Ishikawa (cell line): ENCODE results near the gene KCNMB2.

Experiments used
- CEBPB ChIP-seq: IDR thresholded peaks from 2 replicates; pipeline ENCODE4 v1.6.1; 2012
- CREB1 ChIP-seq: IDR thresholded peaks from 2 replicates; pipeline ENCODE4 v1.6.1; 2012; ENCODE audit warnings: low read depth
- EGR1 ChIP-seq: IDR thresholded peaks from 2 replicates; pipeline ENCODE4 v1.6.1; 2012
- EP300 ChIP-seq: IDR thresholded peaks from 2 replicates; pipeline ENCODE4 v1.6.1; 2012; ENCODE audit warnings: borderline replicate concordance
- FOXM1 ChIP-seq: IDR thresholded peaks from 2 replicates; pipeline ENCODE4 v1.6.1; 2012; ENCODE audit warnings: low read depth, borderline replicate concordance
- NFIC ChIP-seq: IDR thresholded peaks from 2 replicates; pipeline ENCODE4 v1.6.1; 2012
- RAD21 ChIP-seq: IDR thresholded peaks from 2 replicates; pipeline ENCODE4 v1.6.1; 2012; ENCODE audit warnings: low read depth
- REST ChIP-seq: IDR thresholded peaks from 2 replicates; pipeline ENCODE4 v1.6.1; 2012; ENCODE audit warnings: low read depth, mild to moderate bottlenecking
- TAF1 ChIP-seq: IDR thresholded peaks from 2 replicates; pipeline ENCODE4 v1.6.1; 2012; ENCODE audit warnings: low read depth, mild to moderate bottlenecking
- TCF12 ChIP-seq: IDR thresholded peaks from 2 replicates; pipeline ENCODE4 v1.6.1; 2012; ENCODE audit warnings: low read depth
- TEAD4 ChIP-seq: IDR thresholded peaks from 2 replicates; pipeline ENCODE4 v1.6.1; 2012
- YY1 ChIP-seq: IDR thresholded peaks from 2 replicates; pipeline ENCODE4 v1.6.1; 2012; ENCODE audit warnings: low read depth
- ZBTB7A ChIP-seq: IDR thresholded peaks from 2 replicates; pipeline ENCODE4 v1.6.1; 2012; ENCODE audit warnings: low read depth
- TF ChIP-seq, protein P1 (sequence below): IDR thresholded peaks from 2 replicates; pipeline ENCODE4 v1.6.1; 2012
- TF ChIP-seq, protein P2 (sequence below): IDR thresholded peaks from 2 replicates; pipeline ENCODE4 v1.6.1; 2012

The KCNMB2 gene

GRCh38 chr3:178508443-178508825 lies 27.8 kb upstream of the KCNMB2 start:
- TF ChIP-seq YY1 (no peak), EP300 (no peak), CEBPB (no peak), FOXM1 (no peak), CREB1 (no peak), TCF12 (no peak), TEAD4 (no peak), ZBTB7A (no peak), REST (no peak), RAD21 (no peak), EGR1 (no peak), TAF1 (no peak), NFIC (no peak)
- TF ChIP-seq, protein P1, sequence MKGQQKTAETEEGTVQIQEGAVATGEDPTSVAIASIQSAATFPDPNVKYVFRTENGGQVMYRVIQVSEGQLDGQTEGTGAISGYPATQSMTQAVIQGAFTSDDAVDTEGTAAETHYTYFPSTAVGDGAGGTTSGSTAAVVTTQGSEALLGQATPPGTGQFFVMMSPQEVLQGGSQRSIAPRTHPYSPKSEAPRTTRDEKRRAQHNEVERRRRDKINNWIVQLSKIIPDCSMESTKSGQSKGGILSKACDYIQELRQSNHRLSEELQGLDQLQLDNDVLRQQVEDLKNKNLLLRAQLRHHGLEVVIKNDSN, result no peak
- TF ChIP-seq, protein P2, sequence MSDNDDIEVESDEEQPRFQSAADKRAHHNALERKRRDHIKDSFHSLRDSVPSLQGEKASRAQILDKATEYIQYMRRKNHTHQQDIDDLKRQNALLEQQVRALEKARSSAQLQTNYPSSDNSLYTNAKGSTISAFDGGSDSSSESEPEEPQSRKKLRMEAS, result no peak

GRCh38 chr3:178510496-178510895 lies 25.7 kb upstream of the KCNMB2 start:
- no peak for TF ChIP-seq YY1
- TF ChIP-seq EGR1, result no peak
- no peak for TF ChIP-seq RAD21
- no peak for TF ChIP-seq NFIC
- TF ChIP-seq, protein P1, result no peak
- no peak for TF ChIP-seq FOXM1

DNA sequence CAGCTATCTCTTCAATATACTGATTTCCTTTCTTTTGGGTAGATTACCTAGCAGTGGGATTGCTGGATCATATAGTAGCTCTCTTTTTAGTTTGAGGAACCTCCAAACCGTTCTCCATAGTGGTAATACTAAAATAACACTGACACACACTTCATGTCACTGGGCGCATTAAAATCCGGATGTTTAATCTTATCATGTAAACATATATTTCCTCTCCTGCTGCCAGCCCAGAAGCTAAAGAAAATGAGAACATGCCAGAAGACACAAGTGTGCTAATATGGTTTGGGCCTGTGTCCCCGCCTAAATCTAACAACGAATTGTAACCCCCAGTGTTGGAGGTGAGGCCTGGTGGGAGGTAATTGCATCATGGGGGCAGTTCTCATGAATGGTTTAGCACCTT lies 23.6 kb upstream of the KCNMB2 start:
- TF ChIP-seq YY1 (no peak), CEBPB (no peak), TEAD4 (no peak), EP300 (no peak), NFIC (no peak), ZBTB7A (no peak), TAF1 (no peak), REST (no peak), TCF12 (no peak), EGR1 (no peak), CREB1 (no peak)
- TF ChIP-seq, protein P2, result no peak
- TF ChIP-seq, protein P1, result no peak

DNA sequence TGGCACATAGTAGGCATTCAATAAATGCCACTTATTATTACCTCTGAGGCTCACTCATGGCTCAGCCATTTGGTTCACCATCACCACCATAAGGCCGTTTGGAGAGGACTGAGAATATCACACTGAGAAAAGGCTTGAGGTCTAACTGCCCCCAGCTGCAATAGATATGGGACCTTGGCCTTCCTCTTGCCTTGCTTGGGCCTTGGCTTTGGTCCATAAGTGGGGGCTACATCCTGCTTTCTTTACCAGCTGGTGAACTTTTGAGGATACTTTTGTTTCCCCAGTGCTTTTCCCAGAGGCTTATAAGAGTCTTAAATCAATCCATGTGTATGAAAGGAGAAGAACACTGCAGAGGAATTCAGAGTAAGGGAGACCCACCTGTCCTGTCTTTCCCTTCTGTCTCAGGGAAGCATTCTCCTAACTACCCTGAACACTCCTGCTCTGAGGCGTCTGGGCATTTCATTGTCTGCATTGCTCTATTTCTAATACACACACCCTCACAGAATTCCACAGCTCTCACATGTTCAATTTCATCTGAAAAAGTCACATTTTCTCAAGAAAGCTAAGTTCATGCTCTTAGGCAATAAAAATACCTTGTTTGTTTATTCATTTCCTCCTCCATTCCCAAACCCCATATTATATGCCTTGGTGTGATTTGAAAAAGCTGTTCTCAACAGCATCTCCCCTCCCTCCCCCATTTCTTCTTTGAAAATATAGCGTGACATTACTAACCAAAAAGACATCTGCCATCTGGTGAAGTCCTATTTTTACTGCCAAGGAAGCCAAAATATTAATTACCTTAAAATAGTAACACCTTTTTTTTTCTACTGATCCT lies 22.5 kb upstream of the KCNMB2 start:
- TF ChIP-seq, protein P1, result no peak
- no peak for TF ChIP-seq CREB1

- TF ChIP-seq CREB1, result no peak
- no peak for TF ChIP-seq RAD21
- no peak for TF ChIP-seq EGR1
- no peak for TF ChIP-seq TCF12
- TF ChIP-seq REST, result no peak
- no peak for TF ChIP-seq FOXM1
- no peak for TF ChIP-seq YY1
- no peak for TF ChIP-seq TEAD4
- TF ChIP-seq, protein P1, result no peak
- TF ChIP-seq ZBTB7A, result no peak
- TF ChIP-seq CEBPB, result no peak
- TF ChIP-seq EP300, result no peak
- TF ChIP-seq, protein P2, result no peak
- TF ChIP-seq NFIC, result no peak
- no peak for TF ChIP-seq TAF1
Measured at GRCh38 chr3:178514401-178514800, 21.8 kb upstream of the KCNMB2 start.
